T-helper 2 cell treated with Interferon-gamma antibody and Interleukin-4, amounts not matched to agents 5 μg/mL and 100 μg/mL, for 36 hours (primary cell): ENCODE data around the gene AKR1B15.
A peak's percentile ranks its signal among the peaks of the same experiment; 100 is the strongest.
"Not testable (repeated sequence)": the region's sequence is repeated elsewhere in the genome, so short reads cannot be mapped to it uniquely, and the experiment has no call there.

Experiments used
- DNase-seq: peaks from one replicate; pipeline ENCODE4 v3.0.0; 2021; ENCODE audit warnings: low spot score
- H3K27ac Mint-ChIP-seq: one replicate; pipeline ENCODE4 v1.8.0; 2021; ENCODE audit warnings: mild to moderate bottlenecking, mixed read lengths
- H3K27me3 Mint-ChIP-seq: one replicate; pipeline ENCODE4 v1.8.0; 2021; ENCODE audit warnings: low read depth, mixed read lengths
- H3K36me3 Mint-ChIP-seq: one replicate; pipeline ENCODE4 v1.8.0; 2021; ENCODE audit warnings: low read depth, mixed read lengths
- H3K4me1 Mint-ChIP-seq: one replicate; pipeline ENCODE4 v1.8.0; 2021; ENCODE audit warnings: low read depth, mixed read lengths
- H3K4me3 Mint-ChIP-seq: one replicate; pipeline ENCODE4 v1.8.0; 2022; ENCODE audit warnings: mild to moderate bottlenecking, moderate library complexity, mixed read lengths
- H3K9me3 Mint-ChIP-seq: one replicate; pipeline ENCODE4 v1.8.0; 2021; ENCODE audit warnings: mixed read lengths

AKR1B15 gene

GRCh38 chr7:134561616-134562015 is 12.7 kb downstream of the AKR1B15 start:
- H3K27ac Mint-ChIP-seq = peak overlapping the region; percentile 16
- DNase-seq, H3K4me1 Mint-ChIP-seq, H3K27me3 Mint-ChIP-seq, H3K4me3 Mint-ChIP-seq, H3K36me3 Mint-ChIP-seq: not testable (repeated sequence)
- H3K9me3 Mint-ChIP-seq = peaks cover 12% of the 10 kb centered on the region

DNA sequence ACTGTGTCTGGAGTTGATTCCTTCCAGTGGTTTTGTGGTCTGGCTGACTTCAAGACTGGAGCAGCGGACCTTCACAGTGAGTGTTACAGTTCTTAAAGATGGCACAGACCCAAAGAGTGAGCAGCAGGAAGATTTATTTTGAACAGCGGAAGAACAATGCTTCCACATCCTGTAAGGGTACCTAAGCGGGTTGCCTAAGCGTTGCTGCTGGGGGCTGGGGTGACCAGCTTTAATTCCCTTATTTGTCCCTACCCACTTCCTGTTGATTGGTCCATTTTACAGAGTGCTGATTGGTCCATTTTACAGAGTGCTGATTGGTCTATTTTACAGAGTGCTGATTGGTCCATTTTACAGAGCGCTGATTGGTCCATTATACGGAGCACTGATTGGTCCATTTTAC is 13.2 kb downstream of the AKR1B15 start:
- Mint-ChIP-seq H3K27ac (peak overlapping the region; percentile 16), H3K4me1 (no peaks in the 10 kb centered on the region), H3K27me3 (no peaks in the 10 kb centered on the region), H3K36me3 (no peaks in the 10 kb centered on the region), H3K4me3 (no peak overlapping the region), H3K9me3 (peaks cover 12% of the 10 kb centered on the region)
- no peak for DNase-seq

- peaks cover 12% of the 10 kb centered on the region for H3K9me3 Mint-ChIP-seq
- not testable (repeated sequence) for H3K4me3 Mint-ChIP-seq, H3K27me3 Mint-ChIP-seq, H3K36me3 Mint-ChIP-seq, H3K4me1 Mint-ChIP-seq, H3K27ac Mint-ChIP-seq, DNase-seq
These were observed 14.5 kb downstream of the AKR1B15 start for GRCh38 chr7:134563398-134563749.

GRCh38 chr7:134565643-134566136 is 16.8 kb downstream of the AKR1B15 start:
- Mint-ChIP-seq H3K9me3 (peaks cover 16% of the 10 kb centered on the region), H3K27me3 (no peaks in the 10 kb centered on the region), H3K4me1 (no peaks in the 10 kb centered on the region), H3K4me3 (no peak overlapping the region), H3K27ac (no peak overlapping the region), H3K36me3 (no peaks in the 10 kb centered on the region)
- DNase-seq = no peak

GRCh38 chr7:134567368-134567767 is 18.5 kb downstream of the AKR1B15 start:
- no peak overlapping the region for H3K4me3 Mint-ChIP-seq
- H3K4me1 Mint-ChIP-seq = no peaks in the 10 kb centered on the region
- DNase-seq = no peak
- peaks cover 16% of the 10 kb centered on the region for H3K9me3 Mint-ChIP-seq
- H3K27me3 Mint-ChIP-seq = no peaks in the 10 kb centered on the region
- H3K27ac Mint-ChIP-seq = no peak overlapping the region
- no peaks in the 10 kb centered on the region for H3K36me3 Mint-ChIP-seq

DNA sequence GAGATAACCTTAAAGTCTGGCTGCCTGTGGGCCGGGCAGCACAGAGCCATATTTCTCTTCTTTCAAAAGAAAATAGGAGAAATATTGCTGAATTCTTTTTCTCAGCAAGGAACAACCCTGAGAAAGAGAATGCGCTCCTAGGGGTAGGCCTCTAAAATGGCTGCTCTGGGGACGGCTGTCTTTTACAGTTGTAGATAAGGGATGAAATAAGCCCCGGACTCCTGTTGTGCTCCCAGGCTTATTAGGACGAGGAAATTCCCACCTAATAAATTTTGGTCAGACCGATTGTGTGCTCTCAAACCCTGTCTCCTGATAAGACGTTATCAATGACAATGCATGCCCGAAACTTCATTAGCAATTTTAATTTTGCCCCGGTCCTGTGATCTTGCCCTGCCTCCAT is 21.1 kb downstream of the AKR1B15 start:
- not testable (repeated sequence) for H3K4me1 Mint-ChIP-seq, H3K36me3 Mint-ChIP-seq, H3K4me3 Mint-ChIP-seq, H3K27me3 Mint-ChIP-seq, H3K9me3 Mint-ChIP-seq, DNase-seq, H3K27ac Mint-ChIP-seq

- Mint-ChIP-seq H3K4me3 (no peak overlapping the region), H3K27me3 (peaks cover 2% of the 10 kb centered on the region), H3K9me3 (peaks cover 4% of the 10 kb centered on the region), H3K4me1 (no peaks in the 10 kb centered on the region), H3K36me3 (no peaks in the 10 kb centered on the region), H3K27ac (no peak overlapping the region)
- no peak for DNase-seq
These were observed 22.2 kb downstream of the AKR1B15 start for GRCh38 chr7:134571101-134571500.

- Mint-ChIP-seq H3K27me3 (peaks cover 2% of the 10 kb centered on the region), H3K27ac (no peak overlapping the region), H3K4me1 (no peaks in the 10 kb centered on the region), H3K9me3 (peaks cover 4% of the 10 kb centered on the region), H3K36me3 (no peaks in the 10 kb centered on the region), H3K4me3 (no peak overlapping the region)
- DNase-seq = no peak
These were observed 23.0 kb downstream of the AKR1B15 start for GRCh38 chr7:134571746-134572461.

DNA sequence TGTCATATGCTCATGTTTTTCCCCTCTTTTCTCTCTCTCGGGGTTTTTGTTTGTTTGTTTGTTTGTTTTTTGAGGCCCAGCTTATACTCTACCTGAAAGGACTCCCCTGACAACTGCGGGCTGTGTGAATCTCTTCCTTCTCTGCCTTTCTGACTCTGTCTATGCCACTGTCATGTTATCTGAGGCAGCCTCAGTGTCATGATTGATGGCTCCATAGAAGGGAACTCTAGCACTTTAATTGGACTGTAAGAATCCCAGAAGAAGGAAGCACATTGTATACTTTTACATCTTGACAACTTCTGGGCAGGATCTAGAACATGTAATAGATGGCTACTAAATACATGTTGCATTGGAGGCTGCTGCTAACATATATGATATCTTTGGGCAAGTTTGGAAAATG is 25.4 kb downstream of the AKR1B15 start:
- Mint-ChIP-seq H3K36me3 (no peaks in the 10 kb centered on the region), H3K27ac (no peak overlapping the region), H3K27me3 (peaks cover 4% of the 10 kb centered on the region), H3K9me3 (peaks cover 4% of the 10 kb centered on the region), H3K4me1 (no peaks in the 10 kb centered on the region), H3K4me3 (no peak overlapping the region)
- no peak for DNase-seq

DNA sequence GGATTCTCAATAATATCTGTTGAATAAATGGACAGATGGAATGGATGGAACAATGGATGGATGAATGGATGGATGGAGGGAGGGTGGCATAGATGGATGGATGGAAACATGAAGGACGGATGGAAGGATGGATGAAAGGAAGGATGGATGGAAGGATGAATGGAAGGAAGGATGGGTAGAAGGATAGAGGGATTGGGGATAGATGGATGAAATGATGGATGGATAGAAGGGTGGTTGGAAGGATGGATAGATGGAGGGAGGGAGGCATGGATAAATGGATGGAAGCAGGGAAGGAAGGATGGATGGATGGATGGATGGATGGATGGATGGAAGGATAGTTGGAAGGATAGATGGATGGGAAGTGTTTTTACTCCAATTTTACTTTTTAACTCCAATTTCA is 35.4 kb downstream of the AKR1B15 start:
- Mint-ChIP-seq H3K27me3 (peaks cover 13% of the 10 kb centered on the region), H3K4me1 (no peaks in the 10 kb centered on the region), H3K9me3 (no peaks in the 10 kb centered on the region), H3K36me3 (no peaks in the 10 kb centered on the region), H3K4me3 (no peak overlapping the region), H3K27ac (no peak overlapping the region)
- DNase-seq = no peak

GRCh38 chr7:134585897-134586296 is 37.0 kb downstream of the AKR1B15 start:
- H3K27me3 Mint-ChIP-seq = peaks cover 11% of the 10 kb centered on the region
- no peaks in the 10 kb centered on the region for H3K9me3 Mint-ChIP-seq
- no peak overlapping the region for H3K4me3 Mint-ChIP-seq
- DNase-seq = no peak
- no peaks in the 10 kb centered on the region for H3K36me3 Mint-ChIP-seq
- H3K4me1 Mint-ChIP-seq = no peaks in the 10 kb centered on the region
- no peak overlapping the region for H3K27ac Mint-ChIP-seq

DNA sequence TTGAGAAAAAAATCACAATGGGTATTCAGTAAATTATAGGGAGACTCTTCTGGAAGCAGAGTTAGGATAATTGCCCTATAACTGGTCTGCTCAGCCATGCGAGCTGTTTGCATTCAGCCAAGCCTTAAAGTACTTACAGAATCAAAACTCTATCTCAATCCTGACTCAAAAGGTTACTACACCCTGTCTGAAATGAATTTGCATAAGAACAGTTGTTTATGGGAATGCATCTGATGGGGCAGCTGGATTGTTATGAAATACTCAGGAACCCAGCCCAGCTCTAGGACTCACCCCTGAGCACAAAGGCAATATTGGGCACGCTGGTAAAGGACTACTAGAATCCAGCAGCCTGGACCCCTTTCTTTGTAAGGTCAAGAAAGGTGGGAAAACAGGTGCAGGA is 38.8 kb downstream of the AKR1B15 start:
- no peaks in the 10 kb centered on the region for H3K4me1 Mint-ChIP-seq
- H3K27ac Mint-ChIP-seq = no peak overlapping the region
- H3K9me3 Mint-ChIP-seq = peaks cover 3% of the 10 kb centered on the region
- H3K36me3 Mint-ChIP-seq = no peaks in the 10 kb centered on the region
- H3K4me3 Mint-ChIP-seq = no peak overlapping the region
- peaks cover 5% of the 10 kb centered on the region for H3K27me3 Mint-ChIP-seq
- DNase-seq = no peak

DNA sequence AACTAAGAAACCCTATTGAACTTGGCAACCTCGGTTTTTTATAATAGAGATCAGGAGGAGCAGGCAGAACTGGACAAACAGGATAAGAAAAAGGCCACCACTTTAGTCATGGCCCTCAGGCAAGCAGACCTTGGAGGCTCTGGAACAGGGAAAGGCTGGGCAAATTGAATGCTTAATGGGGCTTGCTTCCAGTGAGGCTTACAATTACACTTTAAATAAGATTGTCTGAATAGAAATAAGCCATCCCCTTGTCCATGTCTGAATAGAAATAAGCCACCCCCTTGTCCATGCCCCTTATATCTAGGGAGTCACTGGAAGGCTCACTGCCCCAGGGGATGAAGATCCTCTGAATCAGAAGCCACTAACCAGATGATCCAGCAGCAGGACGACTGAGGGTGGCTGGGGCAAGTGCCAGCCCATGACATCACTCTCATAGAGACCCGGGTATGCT is 40.6 kb downstream of the AKR1B15 start:
- H3K9me3 Mint-ChIP-seq = peaks cover 3% of the 10 kb centered on the region
- DNase-seq = no peak
- H3K27ac Mint-ChIP-seq = no peak overlapping the region
- H3K27me3 Mint-ChIP-seq = peaks cover 2% of the 10 kb centered on the region
- H3K36me3 Mint-ChIP-seq = no peaks in the 10 kb centered on the region
- H3K4me1 Mint-ChIP-seq = no peaks in the 10 kb centered on the region
- no peak overlapping the region for H3K4me3 Mint-ChIP-seq

- H3K36me3 Mint-ChIP-seq = no peaks in the 10 kb centered on the region
- no peak overlapping the region for H3K27ac Mint-ChIP-seq
- H3K9me3 Mint-ChIP-seq = peaks cover 3% of the 10 kb centered on the region
- H3K4me3 Mint-ChIP-seq = no peak overlapping the region
- DNase-seq = no peak
- H3K4me1 Mint-ChIP-seq = no peaks in the 10 kb centered on the region
- H3K27me3 Mint-ChIP-seq = peaks cover 6% of the 10 kb centered on the region
These were observed 44.9 kb downstream of the AKR1B15 start for GRCh38 chr7:134593530-134594392.
